NK-92 (cell line): ENCODE data around the gene KDR.

Source experiments
- DNase-seq: peaks from one replicate; lab custom pipeline; 2025; ENCODE audit not compliant: unreplicated experiment; lab: John Stamatoyannopoulos, UW

KDR gene

DNA sequence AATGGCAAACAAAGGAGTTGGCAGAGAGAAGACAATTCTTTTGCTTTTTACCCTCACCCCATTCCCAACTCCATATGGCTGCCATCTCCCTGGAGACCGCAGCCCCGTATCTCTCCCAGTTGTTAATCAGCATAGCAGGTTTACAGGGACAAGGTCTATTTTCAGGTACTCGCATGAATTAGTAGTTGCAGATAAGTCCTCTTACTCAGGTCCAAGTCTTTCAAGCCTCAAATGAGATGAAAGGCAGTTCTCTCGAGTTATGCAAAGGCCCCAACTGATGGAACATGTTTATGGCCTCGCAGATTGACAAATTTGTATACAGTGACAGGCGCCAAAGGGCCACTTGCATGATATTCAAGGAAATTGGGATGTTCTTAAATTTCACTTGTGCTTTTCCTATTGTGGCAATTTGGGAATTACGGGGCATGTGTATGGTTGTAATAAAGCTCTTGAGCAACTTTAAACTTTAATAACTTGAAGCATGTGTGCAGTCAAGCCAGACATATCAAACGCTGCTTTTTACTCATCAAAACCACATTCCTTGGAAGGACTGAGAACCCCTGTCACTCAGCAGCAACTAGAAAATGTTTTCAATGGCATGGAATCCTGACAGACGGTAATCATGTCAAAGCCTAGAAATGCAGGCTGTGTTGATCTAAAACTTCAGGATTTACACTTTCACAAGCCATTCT, 45.1 kb downstream of the KDR start:
- no peak for DNase-seq

DNA sequence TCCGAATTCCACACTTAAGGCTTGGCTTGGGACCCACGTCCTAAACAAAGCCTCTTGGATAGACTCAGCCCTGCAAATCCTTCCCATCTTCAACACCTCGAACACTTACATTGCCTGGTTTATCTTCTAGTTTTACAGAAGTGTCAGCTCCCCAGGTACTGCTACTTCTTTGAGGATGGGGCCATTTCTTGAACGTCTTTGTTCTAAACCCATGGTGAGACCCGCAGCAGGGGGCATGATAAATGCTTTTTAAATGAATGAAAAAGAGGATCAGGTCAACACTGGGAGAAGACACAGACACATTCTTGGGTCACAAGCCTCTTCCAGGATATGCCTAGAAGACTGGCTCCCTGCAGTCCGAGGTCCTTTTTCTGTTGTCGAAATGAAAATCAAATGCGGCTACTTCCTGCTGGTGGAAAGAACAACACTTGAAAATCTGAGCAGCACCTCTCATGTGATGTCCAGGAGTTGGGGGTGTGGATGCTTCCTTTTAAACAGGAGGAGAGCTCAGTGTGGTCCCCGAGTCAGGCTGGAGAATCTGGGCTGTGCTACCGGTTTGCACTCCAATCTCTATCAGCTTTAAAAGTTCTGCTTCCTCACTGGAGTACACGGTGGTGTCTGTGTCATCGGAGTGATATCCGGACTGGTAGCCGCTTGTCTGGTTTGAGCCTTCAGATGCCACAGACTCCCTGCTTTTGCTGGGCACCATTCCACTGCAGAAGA, 45.8 kb downstream of the KDR start:
- no peak for DNase-seq

DNA sequence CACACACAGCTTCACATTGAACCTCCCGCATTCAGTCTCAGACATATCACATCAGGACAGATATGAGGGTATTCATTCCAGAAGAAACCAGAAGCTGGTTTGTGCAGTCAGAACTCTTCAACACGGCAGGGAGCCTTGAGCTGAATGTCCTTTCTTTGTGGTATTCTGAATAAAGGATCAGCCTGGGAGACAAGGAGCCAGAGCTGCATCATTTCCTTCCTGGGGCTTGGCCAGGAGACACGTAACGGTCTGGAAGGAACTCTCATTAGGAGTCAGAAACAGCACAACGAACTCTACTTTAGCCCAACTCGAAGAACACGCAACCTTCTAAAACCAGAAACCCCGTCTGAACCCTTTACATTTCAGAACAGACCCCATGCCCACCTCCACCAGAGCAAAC, 46.4 kb downstream of the KDR start:
- no peak for DNase-seq

DNA sequence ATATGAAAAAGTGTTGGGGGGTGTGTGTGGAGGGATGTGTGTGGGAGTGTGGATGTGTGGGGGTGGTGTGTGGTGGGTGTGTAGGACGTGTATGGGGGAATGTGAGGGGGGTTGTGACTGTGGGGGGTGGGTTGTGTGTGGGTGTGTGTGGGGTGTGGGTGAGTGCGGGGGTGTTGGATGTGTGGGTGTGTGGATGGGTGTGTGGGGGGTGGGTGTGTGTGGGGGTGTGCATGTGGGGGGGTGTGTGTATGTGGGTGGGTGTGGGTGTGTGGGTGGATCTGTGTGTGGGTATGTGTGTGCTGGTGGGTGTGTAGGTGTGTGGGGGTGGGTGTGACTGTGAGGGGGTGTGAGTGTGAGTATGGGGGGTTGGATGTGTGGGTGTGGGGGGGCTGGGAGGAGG, 47.8 kb downstream of the KDR start:
- no peak for DNase-seq

DNA sequence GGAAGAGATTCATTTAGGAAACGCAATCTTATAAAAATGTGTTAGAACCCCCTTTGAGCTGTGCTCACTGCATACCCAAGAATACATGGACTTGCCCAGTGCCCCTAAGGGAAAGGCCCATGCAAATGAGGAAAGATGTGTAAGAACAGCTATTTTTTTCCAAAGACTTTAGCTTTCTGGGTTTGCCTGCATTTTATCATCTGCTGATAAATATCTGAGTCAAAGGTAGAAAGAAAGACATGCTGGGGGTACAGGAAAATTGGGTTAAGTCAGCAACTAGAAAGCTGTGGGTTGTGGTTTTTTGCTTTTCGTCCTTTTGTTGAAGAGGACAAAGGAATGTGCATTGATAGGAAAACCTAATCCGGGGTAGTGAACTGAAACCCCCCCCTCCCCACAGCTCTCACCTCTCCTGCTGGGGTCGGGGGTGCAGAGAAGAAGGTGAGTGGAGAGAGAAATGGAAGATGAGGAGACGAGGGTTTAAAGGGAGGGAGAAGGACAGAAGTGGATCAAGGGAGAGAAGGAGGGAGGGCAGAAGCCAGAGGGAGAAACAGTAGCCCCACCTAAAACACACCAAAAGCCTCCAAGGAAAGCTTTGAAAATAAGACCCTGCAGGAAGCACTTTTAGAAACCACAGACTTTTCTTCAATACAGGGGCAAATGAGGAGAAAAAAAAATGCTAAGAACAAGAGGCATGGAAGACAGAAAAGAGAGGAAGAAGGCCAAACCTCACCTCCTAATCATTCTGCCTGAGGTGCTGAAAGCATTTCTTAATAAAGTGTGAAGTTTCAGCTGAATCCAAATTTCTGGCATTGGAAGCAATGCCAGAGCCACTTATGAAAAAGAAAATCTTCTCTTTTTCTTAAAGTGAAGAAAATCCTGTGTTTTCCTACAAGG, 49.3 kb downstream of the KDR start:
- DNase-seq, result no peak

GRCh38 chr4:55075376-55075775, 50.0 kb downstream of the KDR start:
- no peak for DNase-seq

DNA sequence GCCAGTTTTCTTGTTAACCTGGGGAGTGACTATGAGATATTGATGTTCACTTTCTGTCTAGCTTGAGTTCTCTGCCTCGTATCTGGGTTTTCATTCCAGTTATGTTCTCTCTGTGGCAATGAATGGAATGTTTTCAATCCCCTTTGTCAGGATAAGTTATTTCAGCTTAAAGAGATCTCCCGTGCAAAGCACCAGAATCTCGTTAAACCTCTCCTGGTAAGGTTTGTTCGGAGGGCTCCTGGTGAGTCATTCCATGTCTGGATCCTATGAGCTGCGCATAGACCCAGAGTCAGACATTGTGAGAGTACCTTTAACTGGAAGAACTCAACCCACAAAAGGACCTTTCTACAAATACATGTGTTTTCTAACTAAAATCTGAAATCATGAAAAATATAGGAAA, 51.0 kb downstream of the KDR start:
- DNase-seq, result no peak

DNA sequence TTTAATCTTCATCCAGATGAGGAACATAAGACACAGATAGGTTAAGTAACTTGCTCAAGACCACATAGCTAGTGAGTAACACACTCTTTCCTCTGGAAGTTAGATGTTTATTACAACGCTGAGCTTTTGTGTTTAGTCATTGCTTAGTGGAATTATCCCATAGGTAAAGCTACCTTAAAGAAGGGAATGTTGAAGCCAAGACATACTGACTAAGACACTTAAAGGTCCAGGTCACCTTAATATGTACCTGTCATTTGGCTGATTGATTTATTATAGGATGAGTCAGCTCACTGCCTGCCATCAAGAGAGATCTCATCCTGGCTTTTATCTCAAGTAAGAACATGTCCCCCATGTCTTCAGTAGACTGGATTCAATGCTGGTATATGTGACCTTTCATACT, 53.4 kb downstream of the KDR start:
- no peak for DNase-seq

DNA sequence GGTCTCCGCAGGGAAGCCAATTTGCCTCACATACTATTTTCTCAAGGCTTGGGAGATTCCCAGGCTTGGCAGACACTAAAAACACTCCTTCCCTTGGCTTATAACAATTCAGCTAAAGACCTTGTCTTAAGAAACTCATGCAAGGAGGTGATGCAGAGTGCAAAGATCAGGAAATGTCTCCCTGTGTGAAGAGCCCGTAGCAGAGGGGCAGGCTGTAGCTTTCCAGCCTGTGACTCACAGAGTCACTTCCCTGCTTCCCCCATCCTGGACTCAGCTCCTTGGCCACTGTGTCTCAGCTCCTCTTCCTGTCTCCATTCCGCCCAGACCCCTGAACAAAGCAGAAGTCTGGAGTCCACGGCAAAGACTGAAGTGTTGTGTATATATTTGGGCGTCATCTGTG, 56.1 kb downstream of the KDR start:
- DNase-seq, result no peak

- no peak for DNase-seq
Measured at GRCh38 chr4:55068522-55068921, 56.9 kb downstream of the KDR start.

DNA sequence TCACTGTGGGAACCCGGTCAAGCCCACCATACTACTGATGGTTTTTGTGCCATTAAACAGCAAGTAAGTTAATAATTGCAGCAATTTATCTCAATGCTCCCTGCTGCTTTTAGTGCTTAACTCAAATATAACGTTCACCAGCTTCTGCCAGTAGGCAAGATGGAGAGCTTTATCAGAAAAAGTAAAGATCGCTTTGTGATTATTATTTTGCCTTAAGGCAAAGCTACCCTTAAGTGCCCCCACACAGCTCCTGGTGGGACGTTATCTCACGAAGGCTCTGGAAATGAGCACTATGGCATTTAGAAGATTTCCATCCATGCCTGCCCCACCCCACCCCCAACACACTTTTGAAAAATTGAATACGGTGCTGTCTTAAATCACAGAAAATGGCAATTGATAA, 59.4 kb downstream of the KDR start:
- DNase-seq, result no peak

DNA sequence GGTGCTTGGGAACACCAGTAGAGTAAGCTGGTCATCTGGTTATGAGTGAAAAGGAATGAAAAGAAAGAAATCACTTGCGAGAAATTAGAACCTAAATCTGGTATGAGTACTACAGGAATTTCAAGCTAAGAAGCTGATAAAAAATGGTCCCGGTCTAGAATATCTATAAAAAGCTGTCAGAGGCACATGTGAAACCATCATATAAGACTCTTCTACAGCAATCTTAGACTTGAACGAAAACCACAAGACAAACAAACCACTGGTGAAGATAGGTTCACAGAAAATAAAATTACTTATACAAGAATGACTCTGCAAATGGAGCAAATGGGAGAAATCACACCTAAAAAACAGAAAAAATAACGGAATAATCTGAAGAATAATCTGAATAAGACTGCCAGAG, 69.9 kb downstream of the KDR start:
- no peak for DNase-seq

- no peak for DNase-seq
Measured at GRCh38 chr4:55051532-55051931, 73.9 kb downstream of the KDR start.

DNA sequence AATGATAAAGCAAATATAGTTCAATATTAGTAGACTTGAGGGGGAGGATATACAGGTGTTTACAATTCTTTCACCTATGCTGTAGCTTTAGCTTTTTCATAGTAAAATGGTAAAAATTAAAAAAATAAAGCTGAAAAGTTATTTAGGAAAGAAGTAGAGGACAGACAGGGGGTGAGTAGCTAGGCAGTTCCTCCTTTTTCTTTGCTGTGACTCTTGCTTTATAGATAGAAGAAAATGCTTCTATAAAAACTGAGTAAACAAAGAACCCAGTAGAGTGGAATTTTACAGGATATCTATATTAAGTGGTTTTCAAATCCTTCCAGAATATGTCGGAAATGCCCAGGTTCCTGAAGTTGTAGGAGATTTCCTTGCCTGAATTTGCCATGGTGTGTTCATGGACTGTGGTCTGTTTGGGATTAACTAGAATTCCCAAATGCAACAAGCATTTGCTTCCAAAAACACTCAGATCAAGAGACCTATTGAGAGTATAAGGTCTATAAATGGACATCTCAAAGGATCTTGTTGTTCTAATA, 74.9 kb downstream of the KDR start:
- no peak for DNase-seq

DNA sequence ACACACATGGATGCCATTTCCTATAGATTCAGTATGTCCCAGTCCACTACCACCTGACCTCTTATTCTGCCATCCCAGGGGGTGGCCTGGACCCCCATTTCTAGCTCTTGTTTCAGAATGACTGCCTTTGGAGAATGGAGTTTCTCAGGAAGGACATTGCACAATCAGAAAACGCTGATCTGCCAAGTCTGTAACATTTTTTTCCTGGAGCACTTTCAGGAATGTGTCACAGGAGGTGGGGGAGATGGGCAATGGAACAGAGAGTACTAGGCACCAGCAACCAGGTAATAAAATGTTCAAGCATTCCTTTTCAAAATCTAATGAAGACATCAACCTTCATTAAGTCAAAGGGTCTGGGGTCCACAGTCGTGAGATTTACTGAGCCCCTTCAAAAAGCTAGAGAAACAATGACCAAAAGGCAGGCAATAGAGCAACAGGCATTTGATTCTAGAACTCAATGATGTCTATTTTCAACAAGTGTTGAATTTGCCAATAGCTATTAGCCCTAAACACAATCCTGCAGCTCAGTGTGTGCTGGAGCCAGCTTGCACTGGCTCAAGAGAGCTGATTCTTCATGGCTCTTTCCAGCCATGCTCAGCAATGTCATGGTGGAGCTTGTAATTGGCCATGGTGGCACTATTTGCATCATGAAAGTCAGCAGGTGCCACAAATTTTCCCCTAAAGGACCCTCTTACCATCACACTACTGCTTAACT, 87.1 kb downstream of the KDR start:
- DNase-seq, result no peak

GRCh38 chr4:55037728-55038127, 87.7 kb downstream of the KDR start:
- no peak for DNase-seq

DNA sequence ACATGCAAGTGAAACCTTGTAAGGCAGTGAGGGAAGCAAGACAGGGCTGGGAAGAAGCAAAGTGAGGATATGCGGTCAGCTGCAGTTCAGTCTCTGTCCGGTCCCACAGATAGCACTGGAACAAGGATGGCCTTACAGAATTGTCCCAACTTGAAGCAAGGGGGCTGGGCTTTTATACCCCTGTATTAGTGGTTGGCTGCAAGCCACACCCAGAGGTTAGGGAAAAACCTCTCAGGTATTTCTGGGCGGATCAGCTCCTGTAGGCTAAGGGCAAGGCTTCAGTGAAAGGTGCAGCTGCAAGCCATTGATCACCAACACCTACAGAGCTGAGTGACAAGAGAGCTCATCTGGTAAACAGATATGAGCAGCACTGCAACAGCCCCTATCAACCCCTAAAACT, 89.0 kb downstream of the KDR start:
- no peak for DNase-seq

GRCh38 chr4:55035892-55036291, 89.5 kb downstream of the KDR start:
- no peak for DNase-seq

- no peak for DNase-seq
Measured at GRCh38 chr4:55033296-55033695, 92.1 kb downstream of the KDR start.

GRCh38 chr4:55032788-55033187, 92.6 kb downstream of the KDR start:
- no peak for DNase-seq

DNA sequence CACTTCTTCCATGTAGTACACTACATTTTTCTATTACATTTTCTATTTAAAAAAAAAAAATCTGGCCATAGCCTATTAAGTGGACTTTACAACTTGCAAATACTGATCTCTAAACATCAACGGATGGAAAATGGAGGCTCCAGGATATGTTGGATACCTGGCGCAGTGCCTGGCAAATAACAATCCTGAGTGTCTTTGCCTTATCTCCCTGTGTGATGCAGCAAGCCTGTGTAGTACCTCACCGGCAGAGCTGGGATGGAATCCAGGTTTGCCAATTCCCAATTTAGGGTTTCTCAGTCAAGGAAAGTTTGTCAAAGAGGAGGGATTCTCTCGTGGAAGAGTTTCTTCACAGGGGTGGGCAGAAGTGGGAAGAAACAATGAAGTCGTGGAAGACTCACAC, 93.2 kb downstream of the KDR start:
- no peak for DNase-seq
